ENCODE measurements around the gene TLE5.

DNA sequence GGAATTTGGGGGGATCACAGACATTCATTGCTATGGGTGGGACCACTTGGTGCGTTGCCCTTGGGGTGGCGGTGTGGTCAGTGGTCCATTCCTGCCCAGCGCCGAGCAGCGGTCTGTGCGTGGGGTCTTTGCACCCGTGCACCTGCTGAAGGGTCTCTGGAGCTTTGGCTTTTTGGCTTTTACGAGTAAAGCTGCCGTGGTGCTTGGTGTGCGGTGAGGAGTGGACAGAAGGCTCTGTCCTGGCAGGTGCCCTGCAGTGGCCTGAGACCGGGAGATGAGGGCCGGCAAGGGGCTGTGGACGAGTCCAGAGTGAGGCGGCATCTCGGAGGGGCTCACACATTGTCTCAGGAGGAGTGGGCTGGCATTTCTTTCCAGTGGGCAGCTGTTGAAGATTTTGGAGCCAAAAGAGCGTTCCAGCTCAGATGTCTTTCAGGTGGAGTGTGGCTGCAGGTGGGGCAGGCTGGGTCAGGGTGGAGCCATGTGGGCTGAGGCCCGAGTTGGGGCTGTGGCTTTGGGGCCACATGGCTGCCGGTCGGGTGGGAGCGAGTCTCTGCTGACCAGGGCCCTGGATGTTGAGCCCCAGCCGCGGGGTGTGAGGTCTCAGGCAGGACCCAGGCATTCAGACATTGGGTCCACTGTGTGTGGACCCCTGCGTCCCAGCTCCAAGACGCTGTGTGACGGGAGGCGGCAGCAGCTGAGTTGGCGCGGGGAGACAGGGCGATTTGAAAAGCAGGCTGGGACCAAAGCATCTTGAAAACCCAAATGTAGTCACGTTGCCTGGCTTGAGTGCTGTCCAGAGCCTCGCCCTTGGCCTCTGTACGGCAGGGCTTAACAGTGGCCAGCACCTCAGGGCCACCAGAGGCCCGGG is 43.6 kb upstream of the TLE5 start:
- TF ChIP-seq, protein P1, sequence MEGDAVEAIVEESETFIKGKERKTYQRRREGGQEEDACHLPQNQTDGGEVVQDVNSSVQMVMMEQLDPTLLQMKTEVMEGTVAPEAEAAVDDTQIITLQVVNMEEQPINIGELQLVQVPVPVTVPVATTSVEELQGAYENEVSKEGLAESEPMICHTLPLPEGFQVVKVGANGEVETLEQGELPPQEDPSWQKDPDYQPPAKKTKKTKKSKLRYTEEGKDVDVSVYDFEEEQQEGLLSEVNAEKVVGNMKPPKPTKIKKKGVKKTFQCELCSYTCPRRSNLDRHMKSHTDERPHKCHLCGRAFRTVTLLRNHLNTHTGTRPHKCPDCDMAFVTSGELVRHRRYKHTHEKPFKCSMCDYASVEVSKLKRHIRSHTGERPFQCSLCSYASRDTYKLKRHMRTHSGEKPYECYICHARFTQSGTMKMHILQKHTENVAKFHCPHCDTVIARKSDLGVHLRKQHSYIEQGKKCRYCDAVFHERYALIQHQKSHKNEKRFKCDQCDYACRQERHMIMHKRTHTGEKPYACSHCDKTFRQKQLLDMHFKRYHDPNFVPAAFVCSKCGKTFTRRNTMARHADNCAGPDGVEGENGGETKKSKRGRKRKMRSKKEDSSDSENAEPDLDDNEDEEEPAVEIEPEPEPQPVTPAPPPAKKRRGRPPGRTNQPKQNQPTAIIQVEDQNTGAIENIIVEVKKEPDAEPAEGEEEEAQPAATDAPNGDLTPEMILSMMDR (conservative IDR thresholded peaks at IDR 0.05; ENCODE audit: low read depth in 2 of 2), result no peak
- TF ChIP-seq, protein P2, sequence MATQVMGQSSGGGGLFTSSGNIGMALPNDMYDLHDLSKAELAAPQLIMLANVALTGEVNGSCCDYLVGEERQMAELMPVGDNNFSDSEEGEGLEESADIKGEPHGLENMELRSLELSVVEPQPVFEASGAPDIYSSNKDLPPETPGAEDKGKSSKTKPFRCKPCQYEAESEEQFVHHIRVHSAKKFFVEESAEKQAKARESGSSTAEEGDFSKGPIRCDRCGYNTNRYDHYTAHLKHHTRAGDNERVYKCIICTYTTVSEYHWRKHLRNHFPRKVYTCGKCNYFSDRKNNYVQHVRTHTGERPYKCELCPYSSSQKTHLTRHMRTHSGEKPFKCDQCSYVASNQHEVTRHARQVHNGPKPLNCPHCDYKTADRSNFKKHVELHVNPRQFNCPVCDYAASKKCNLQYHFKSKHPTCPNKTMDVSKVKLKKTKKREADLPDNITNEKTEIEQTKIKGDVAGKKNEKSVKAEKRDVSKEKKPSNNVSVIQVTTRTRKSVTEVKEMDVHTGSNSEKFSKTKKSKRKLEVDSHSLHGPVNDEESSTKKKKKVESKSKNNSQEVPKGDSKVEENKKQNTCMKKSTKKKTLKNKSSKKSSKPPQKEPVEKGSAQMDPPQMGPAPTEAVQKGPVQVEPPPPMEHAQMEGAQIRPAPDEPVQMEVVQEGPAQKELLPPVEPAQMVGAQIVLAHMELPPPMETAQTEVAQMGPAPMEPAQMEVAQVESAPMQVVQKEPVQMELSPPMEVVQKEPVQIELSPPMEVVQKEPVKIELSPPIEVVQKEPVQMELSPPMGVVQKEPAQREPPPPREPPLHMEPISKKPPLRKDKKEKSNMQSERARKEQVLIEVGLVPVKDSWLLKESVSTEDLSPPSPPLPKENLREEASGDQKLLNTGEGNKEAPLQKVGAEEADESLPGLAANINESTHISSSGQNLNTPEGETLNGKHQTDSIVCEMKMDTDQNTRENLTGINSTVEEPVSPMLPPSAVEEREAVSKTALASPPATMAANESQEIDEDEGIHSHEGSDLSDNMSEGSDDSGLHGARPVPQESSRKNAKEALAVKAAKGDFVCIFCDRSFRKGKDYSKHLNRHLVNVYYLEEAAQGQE (IDR thresholded peaks at IDR 0.05; ENCODE audit: unreplicated experiment), result no peak
- no peak for TF ChIP-seq EZH2 (IDR thresholded peaks at IDR 0.05; ENCODE audit: low read depth, unreplicated experiment)
- TF ChIP-seq POLR2AphosphoS5 (IDR thresholded peaks at IDR 0.05; ENCODE audit: low read depth), result no peak
- no peak for TF ChIP-seq ZNF331 (CRISPR knock-in tag; IDR thresholded peaks at IDR 0.05; ENCODE audit: low read depth)
- TF ChIP-seq ZNF114 (CRISPR knock-in tag; IDR thresholded peaks at IDR 0.05), result no peak

Measured in GM23338 (cell line).